ENCODE measurements around the gene MYRF.

Gene MYRF

GRCh38 chr11:61718046-61718531 is 34.3 kb upstream of the MYRF start:
- DNase-seq (ENCODE audit: low read depth, low spot score) = no peak
- in situ Hi-C loops (cut with HindIII; ENCODE audit: low sequenced_read_pairs) = no loop called here
- peak overlapping the region; percentile 42 for H3K4me3 ChIP-seq (ENCODE audit: low read depth, low read length)
- no peak for TF ChIP-seq CTCF (IDR thresholded peaks at IDR 0.05; ENCODE audit: low read depth, low read length)

GRCh38 chr11:61718621-61719302 is 33.7 kb upstream of the MYRF start:
- DNase-seq (ENCODE audit: low read depth, low spot score) = peak; percentile 64
- H3K4me3 ChIP-seq (ENCODE audit: low read depth, low read length) = peak overlapping the region; percentile 42
- TF ChIP-seq CTCF (IDR thresholded peaks at IDR 0.05; ENCODE audit: low read depth, low read length) = no peak
- in situ Hi-C loops (cut with HindIII; ENCODE audit: low sequenced_read_pairs) = no loop called here

DNA sequence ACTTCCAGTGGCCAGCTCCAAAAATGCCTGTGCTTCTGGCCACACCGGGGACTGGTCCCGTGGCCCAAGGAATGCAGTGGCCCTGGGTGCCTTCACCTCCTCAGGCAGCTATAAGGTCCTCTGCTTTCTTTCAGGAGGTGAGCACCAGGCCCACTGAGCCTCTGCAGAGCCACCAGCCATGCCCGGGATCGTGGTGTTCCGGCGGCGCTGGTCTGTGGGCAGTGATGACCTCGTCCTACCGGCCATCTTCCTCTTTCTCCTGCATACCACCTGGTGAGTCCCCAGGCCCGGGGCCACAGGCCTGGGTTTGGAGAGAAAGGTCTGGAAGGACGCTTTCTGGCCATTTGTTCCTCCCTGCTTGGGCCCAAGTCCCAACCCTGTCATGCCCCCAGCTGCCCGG is 32.5 kb upstream of the MYRF start:
- no peak overlapping the region for H3K4me3 ChIP-seq (ENCODE audit: low read depth, low read length)
- in situ Hi-C loops (cut with HindIII; ENCODE audit: low sequenced_read_pairs) = no loop called here
- no peak for TF ChIP-seq CTCF (IDR thresholded peaks at IDR 0.05; ENCODE audit: low read depth, low read length)
- DNase-seq (ENCODE audit: low read depth, low spot score) = no peak

GRCh38 chr11:61720597-61720996 is 31.8 kb upstream of the MYRF start:
- no peak for DNase-seq (ENCODE audit: low read depth, low spot score)
- no peak for TF ChIP-seq CTCF (IDR thresholded peaks at IDR 0.05; ENCODE audit: low read depth, low read length)
- H3K4me3 ChIP-seq (ENCODE audit: low read depth, low read length) = no peak overlapping the region
- in situ Hi-C loops (cut with HindIII; ENCODE audit: low sequenced_read_pairs) = no loop called here

DNA sequence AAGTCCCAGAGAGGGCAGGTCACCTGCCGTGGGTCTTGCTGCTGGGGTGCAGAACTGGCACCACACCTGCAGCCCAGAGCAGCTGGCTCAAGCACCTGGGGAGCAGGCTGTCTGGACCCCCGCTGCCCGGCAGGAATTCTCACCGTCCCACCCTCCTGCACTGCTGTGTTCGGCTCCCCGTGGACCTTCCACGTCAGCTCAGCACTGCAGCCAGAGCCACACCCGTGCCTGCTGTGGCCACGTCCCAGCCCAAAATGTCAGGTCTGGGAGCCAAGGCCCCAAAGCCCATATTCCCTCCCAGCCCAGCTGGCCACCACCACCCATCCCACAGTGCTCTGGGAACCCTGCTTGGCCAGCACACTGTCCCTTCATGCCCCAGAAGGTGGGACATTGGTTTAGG is 28.0 kb upstream of the MYRF start:
- TF ChIP-seq CTCF (IDR thresholded peaks at IDR 0.05; ENCODE audit: low read depth, low read length) = no peak
- no peak for DNase-seq (ENCODE audit: low read depth, low spot score)
- no peak overlapping the region for H3K4me3 ChIP-seq (ENCODE audit: low read depth, low read length)
- in situ Hi-C loops (cut with HindIII; ENCODE audit: low sequenced_read_pairs) = no loop called here

- DNase-seq (ENCODE audit: low read depth, low spot score) = peak; percentile 76
- no peak overlapping the region for H3K4me3 ChIP-seq (ENCODE audit: low read depth, low read length)
- in situ Hi-C loops (cut with HindIII; ENCODE audit: low sequenced_read_pairs) = no loop called here
- TF ChIP-seq CTCF (IDR thresholded peaks at IDR 0.05; ENCODE audit: low read depth, low read length) = no peak
These were observed 26.6 kb upstream of the MYRF start for GRCh38 chr11:61725781-61726231.

Measured in astrocyte of the spinal cord (primary cell).